ENCODE results near the gene COX5A. TPM values are rescaled to one million over a fixed set of nuclear protein-coding genes. Genes with fewer than 3 reads are reported as not detected.

The COX5A gene
- total and polyA plus RNA-seq, 2 donors (not counting 1 experiment from before 2014, with no cell fraction given): 53.3 to 77.3 TPM

- no peaks in the 10 kb centered on the region for H3K9me3 ChIP-seq (ENCODE audit: control extremely low read depth in 1 of 3, control insufficient read depth in 2 of 3, insufficient read depth in 1 of 3, low read length in 2 of 3)
- Mint-ChIP-seq H3K9me3 (ENCODE audit: insufficient read depth) (no peaks in the 10 kb centered on the region), H3K27ac (no peak overlapping the region), H3K27me3 (no peaks in the 10 kb centered on the region), H3K4me3 (no peak overlapping the region), H3K4me1 (peaks cover 40% of the 10 kb centered on the region)
- peaks cover 7% of the 10 kb centered on the region for H4K20me1 ChIP-seq (ENCODE audit: control insufficient read depth, insufficient read depth, low read length, poor library complexity, severe bottlenecking)
- no peak overlapping the region for H3K27ac ChIP-seq (ENCODE audit: low read length in 2 of 2)
- H3K79me2 ChIP-seq (ENCODE audit: control insufficient read depth, insufficient read depth, low read length): peaks cover 14% of the 10 kb centered on the region
- peak overlapping the region; percentile 9 for H3K4me2 ChIP-seq (replicated peaks; ENCODE audit: low read depth, low read length, poor library complexity, severe bottlenecking)
- H2AFZ ChIP-seq (ENCODE audit: insufficient read depth, low read depth, low read length, poor library complexity, severe bottlenecking): peak overlapping the region; percentile 45
- DNase-seq (peak; percentile 80), ATAC-seq (ENCODE audit: low read depth) (peak; percentile 55)
- TF ChIP-seq EZH2 (IDR thresholded peaks at IDR 0.05; ENCODE audit: borderline replicate concordance, insufficient read depth, low read depth, low read length, poor library complexity, severe bottlenecking) (no peak), CTCF (IDR thresholded peaks at IDR 0.05) (peak; percentile 91)
- POLR2A ChIA-PET: interaction anchor here (0.6 to 1.3 kb wide), 3 partner anchors 11 to 55 kb away, joined by 3 to 4 read pairs (median 4); partner anchors contain the start of genes COX5A and MPI
- H3K27me3 ChIP-seq (replicated peaks in 1 of 4; ENCODE audit: control extremely low read depth in 1 of 4, control insufficient read depth in 3 of 4, insufficient read depth in 4 of 4, low read length in 3 of 4): no peaks in the 10 kb centered on the region
- peaks cover 0 to 55% of the 10 kb centered on the region in 2 experiments for H3K36me3 ChIP-seq (replicated peaks in 1 of 2; ENCODE audit: control extremely low read depth in 1 of 2, control insufficient read depth in 1 of 2, extremely low read depth in 1 of 2, insufficient read depth in 2 of 2, low read length in 1 of 2)
- peaks cover 17 to 23% of the 10 kb centered on the region in 2 donors for H3K4me1 ChIP-seq (ENCODE audit: control insufficient read depth in 2 of 2, insufficient read depth in 2 of 2, low read length in 2 of 2)
- H3K4me3 ChIP-seq (ENCODE audit: control extremely low read depth in 1 of 5, extremely low read depth in 1 of 5, insufficient read depth in 1 of 5, low read depth in 2 of 5, low read length in 4 of 5): no peak overlapping the region
- intact Hi-C loops (cut with micrococcal nuclease): loop anchor here (1.0 kb wide), 5 partner anchors 11 to 266 kb away; partner anchors contain the start of genes MPI and ULK3
- 33% methylated on average over 3 of the region's 5 CpGs for WGBS (ENCODE audit: insufficient coverage)
- CTCF ChIA-PET: interaction anchor here (0.6 to 7.2 kb wide), 59 partner anchors 8 to 550 kb away, joined by 3 to 108 read pairs (median 4); partner anchors contain the start of genes COX5A, CPLX3, CSK and MPI
- no peak overlapping the region for H3K9ac ChIP-seq (ENCODE audit: low read length)
These were observed 36.2 kb downstream of the COX5A start for GRCh38 chr15:74901612-74902063.

GRCh38 chr15:74897300-74897701 lies 40.6 kb downstream of the COX5A start:
- no peak overlapping the region for H3K9ac ChIP-seq (ENCODE audit: low read length)
- Mint-ChIP-seq H3K9me3 (ENCODE audit: insufficient read depth) (no peaks in the 10 kb centered on the region), H3K4me3 (no peak overlapping the region), H3K4me1 (peaks cover 28% of the 10 kb centered on the region), H3K27me3 (no peaks in the 10 kb centered on the region), H3K27ac (no peak overlapping the region)
- H2AFZ ChIP-seq (ENCODE audit: insufficient read depth, low read depth, low read length, poor library complexity, severe bottlenecking): no peak overlapping the region
- H3K27me3 ChIP-seq (replicated peaks in 1 of 4; ENCODE audit: control extremely low read depth in 1 of 4, control insufficient read depth in 3 of 4, insufficient read depth in 4 of 4, low read length in 3 of 4): no peaks in the 10 kb centered on the region
- H3K4me2 ChIP-seq (replicated peaks; ENCODE audit: low read depth, low read length, poor library complexity, severe bottlenecking): no peak overlapping the region
- TF ChIP-seq EZH2 (IDR thresholded peaks at IDR 0.05; ENCODE audit: borderline replicate concordance, insufficient read depth, low read depth, low read length, poor library complexity, severe bottlenecking) (no peak), CTCF (IDR thresholded peaks at IDR 0.05) (no peak)
- no peak for DNase-seq
- H3K36me3 ChIP-seq (replicated peaks in 1 of 2; ENCODE audit: control extremely low read depth in 1 of 2, control insufficient read depth in 1 of 2, extremely low read depth in 1 of 2, insufficient read depth in 2 of 2, low read length in 1 of 2): peaks cover 0 to 40% of the 10 kb centered on the region in 2 experiments
- no peak for ATAC-seq (ENCODE audit: low read depth)
- intact Hi-C loops (cut with micrococcal nuclease): no loop called here
- H3K9me3 ChIP-seq (ENCODE audit: control extremely low read depth in 1 of 3, control insufficient read depth in 2 of 3, insufficient read depth in 1 of 3, low read length in 2 of 3): no peaks in the 10 kb centered on the region
- H3K27ac ChIP-seq (ENCODE audit: low read length in 2 of 2): no peak overlapping the region
- peaks cover 18 to 30% of the 10 kb centered on the region in 2 donors for H3K4me1 ChIP-seq (ENCODE audit: control insufficient read depth in 2 of 2, insufficient read depth in 2 of 2, low read length in 2 of 2)
- WGBS (ENCODE audit: insufficient coverage): 81% methylated on average over 6 of the region's 6 CpGs
- H3K79me2 ChIP-seq (ENCODE audit: control insufficient read depth, insufficient read depth, low read length): no peaks in the 10 kb centered on the region
- no peak overlapping the region for H3K4me3 ChIP-seq (ENCODE audit: control extremely low read depth in 1 of 5, extremely low read depth in 1 of 5, insufficient read depth in 1 of 5, low read depth in 2 of 5, low read length in 4 of 5)
- CTCF ChIA-PET: interaction anchor here (0.6 to 1.8 kb wide), 4 partner anchors 10 to 261 kb away, joined by 3 to 4 read pairs (median 4); partner anchors contain the start of gene FAM219B
- POLR2A ChIA-PET: no interaction called here
- H4K20me1 ChIP-seq (ENCODE audit: control insufficient read depth, insufficient read depth, low read length, poor library complexity, severe bottlenecking): peaks cover 7% of the 10 kb centered on the region
